ENCODE data around the gene OGDH.
"Not testable (repeated sequence)": the region's sequence is repeated elsewhere in the genome, so short reads cannot be mapped to it uniquely, and the experiment has no call there.

The OGDH gene

GRCh38 chr7:44673771-44674170 is 67.3 kb downstream of the OGDH start:
- no peak for DNase-seq

GRCh38 chr7:44674381-44674780 is 68.0 kb downstream of the OGDH start:
- DNase-seq = no peak

DNA sequence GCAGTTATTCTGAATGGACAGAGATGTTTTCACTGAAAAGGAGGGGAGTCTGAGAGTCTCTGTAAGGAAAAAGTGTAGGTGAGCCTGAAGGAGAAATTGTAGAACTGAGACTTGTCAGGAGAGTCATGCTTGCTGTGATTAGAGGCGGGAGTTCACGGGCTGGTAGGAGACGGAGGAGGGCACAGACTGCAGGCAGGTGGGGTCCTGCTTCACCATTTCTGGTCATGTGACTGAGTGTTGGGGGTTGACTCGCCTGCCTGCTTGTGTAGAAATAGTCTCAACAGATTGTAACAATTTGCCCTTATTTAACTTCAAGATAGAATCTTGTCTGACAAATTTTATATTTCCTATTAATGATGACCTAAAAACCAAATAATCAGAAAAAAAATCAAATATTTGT is 70.3 kb downstream of the OGDH start:
- DNase-seq = no peak

GRCh38 chr7:44678101-44678470 is 71.7 kb downstream of the OGDH start:
- no peak for DNase-seq

- no peak for DNase-seq
Observed at GRCh38 chr7:44678471-44679179, 72.2 kb downstream of the OGDH start.

DNA sequence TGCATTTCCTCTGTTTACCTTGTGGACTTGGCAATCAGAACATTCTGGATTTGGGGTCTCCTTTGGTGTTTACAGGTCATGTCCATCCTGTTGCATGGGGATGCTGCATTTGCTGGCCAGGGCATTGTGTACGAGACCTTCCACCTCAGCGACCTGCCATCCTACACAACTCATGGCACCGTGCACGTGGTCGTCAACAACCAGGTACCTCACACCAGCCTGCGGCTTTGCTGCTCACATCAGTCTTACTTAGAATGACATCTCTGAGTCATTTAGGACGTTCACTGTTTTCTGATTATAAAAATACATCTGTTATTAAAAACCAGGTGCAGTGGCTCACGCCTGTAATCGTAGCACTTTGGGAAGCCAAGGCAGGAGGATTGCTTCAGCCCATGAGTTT is 75.2 kb downstream of the OGDH start:
- no peak for DNase-seq

DNA sequence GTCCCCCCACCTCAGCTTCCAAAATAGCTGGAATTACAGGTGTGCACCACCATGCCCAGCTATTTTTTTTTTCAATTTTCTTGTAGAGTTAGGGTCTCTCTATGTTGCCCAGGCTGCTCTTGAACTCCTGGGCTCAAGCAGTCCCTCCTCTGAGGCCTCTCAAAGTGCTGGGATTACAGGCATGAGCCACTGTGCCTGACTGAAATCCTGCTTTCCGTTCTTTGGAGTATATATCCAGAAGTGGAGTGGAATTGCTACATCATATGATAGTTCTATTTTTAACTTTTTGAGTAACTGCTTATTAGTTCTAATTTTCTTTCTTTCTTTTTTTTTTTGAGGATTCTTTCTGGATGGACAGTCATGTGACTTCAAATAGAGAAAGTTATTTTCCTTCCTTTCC is 79.3 kb downstream of the OGDH start:
- DNase-seq = no peak

- no peak for DNase-seq
Observed at GRCh38 chr7:44689427-44689826, 83.0 kb downstream of the OGDH start.

DNA sequence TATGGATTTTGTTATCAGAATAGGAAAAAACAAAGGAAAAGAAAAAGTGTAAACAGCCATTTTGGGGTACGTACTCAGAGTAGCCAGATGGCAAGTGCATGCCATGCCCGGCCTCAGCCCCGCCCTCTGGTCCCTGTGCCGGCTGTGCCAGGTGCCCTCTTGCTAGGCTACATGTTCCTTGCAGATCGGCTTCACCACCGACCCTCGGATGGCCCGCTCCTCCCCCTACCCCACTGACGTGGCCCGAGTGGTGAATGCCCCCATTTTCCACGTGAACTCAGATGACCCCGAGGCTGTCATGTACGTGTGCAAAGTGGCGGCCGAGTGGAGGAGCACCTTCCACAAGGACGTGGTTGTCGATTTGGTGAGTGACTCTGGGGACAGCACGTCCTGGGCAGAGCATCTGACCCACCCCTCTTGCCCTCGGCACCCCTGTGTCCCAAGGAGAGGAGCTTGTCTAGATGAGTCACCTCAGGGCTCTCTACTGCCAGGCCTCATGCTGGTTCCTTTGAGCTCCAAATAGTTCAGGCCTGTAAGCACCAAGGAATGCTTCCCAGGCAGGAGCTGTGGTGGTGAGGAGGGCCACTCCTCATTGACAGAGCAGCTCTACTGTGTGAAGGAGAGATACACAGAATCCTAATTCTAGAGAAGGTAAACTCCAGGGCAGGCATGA is 87.3 kb downstream of the OGDH start:
- DNase-seq = no peak

GRCh38 chr7:44694326-44694725 is 87.9 kb downstream of the OGDH start:
- no peak for DNase-seq

- no peak for DNase-seq
Observed at GRCh38 chr7:44694766-44695165, 88.3 kb downstream of the OGDH start.

DNA sequence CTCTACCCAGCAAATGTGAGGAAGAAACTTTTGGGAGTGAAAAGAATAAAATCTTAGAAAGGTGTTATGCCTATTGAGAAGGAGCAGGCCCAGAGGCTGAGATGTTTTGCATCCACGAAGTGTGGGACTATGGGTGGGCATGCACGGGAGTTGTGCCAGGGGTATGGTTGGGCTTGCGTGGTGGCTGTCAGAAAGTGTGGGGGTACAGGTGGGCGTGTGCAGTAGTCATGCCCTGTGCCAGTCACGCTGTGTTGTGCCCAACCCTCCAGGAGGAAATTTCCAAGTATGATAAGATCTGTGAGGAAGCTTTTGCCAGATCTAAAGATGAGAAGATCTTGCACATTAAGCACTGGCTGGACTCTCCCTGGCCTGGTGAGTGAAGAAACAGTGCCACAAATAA is 89.3 kb downstream of the OGDH start:
- no peak for DNase-seq

GRCh38 chr7:44696728-44697127 is 90.3 kb downstream of the OGDH start:
- no peak for DNase-seq

DNA sequence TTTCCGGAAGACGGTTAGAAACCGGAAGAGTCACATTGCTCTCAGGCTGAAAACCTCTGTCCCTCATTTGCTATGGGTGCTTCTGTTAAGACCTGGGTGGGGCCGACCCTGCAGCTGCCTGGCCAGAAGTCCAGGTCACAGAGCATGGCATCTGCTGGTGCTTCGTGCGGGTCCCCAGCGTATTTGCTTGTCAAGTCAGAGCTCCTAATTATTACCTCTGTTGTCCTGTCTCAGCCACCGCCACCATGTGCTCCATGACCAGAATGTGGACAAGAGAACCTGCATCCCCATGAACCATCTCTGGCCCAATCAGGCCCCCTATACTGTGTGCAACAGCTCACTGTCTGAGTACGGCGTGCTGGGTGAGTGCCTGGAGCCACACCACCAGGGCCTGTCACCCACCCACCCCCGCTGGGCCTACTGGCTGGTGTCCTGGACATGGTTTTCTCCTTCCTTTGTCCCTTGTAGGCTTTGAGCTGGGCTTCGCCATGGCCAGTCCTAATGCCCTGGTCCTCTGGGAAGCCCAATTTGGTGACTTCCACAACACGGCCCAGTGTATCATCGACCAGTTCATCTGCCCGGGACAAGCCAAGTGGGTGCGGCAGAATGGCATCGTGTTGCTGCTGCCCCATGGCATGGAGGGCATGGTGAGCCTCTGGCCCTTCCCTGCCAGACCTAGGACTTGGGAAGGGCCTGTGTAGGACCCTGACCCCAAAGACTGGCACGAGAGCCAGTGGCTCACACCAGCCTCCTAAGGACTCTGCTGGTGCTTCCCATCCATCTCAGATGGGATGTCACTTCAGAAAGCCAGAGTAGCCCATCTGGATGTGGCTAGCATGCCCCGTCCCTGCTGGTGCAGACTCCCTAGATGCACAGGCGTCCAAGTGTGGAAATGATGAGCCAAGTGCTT is 91.0 kb downstream of the OGDH start:
- DNase-seq = no peak

DNA sequence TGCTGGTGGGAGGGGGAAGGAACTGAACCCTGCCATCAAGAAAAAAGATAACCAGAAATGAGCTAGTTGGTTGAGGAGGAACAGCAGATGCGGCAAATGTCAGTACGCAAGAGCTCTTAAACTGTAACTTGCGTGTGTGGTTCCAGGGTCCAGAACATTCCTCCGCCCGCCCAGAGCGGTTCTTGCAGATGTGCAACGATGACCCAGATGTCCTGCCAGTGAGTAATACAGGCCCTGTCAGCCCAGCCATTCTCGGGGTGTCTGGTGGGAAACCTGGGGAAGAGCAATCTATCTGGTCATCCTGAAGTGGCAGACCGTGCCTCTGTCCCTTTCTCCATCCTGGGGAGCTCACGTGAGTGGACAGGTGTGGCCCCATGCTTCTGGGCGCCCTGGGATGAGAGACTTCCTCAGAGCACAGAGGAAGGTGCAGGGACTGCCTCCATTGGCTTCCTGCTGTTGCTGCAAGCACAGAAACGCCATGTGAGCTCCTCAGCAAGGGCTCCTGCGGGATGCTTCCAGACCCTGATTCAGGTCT is 91.7 kb downstream of the OGDH start:
- no peak for DNase-seq

DNA sequence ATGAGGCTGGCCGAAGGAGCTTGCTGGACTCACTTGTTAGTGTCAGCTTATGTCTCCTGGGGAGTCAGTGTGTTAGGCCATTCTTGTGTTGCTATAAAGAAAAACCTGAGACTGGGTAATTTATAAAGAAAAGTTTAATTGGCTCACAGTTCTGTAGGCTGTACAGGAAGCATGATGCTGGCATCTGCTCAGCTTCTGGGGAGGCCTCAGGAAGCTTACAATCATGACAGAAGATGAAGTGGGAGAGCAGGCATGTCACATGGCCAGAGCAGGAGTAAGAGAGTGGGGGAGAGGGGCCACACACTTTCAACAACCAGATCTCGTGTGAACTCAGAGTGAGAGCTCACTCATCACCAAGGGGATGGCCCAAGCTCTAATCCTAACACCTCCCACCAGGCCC is 93.2 kb downstream of the OGDH start:
- not testable (repeated sequence) for DNase-seq

DNA sequence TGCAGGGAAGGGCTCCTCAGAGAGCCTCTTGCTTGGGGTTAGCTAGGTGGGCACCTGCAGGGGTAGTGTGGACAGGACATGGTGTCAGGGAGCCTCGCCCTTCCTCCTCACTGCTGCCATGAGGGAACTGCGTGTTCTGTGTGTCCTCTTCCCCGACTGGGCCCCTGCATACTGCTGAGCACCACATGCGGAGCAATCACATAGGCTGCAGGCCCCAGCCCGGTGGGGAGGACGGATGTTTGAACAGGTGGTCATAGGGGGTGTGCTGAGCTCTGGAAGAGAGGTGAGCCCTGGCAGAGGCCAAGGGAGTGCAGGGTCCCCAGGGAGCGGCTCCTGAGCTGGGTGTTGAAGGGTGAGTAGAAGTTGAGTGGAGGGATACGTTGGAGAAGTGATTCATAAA is 93.9 kb downstream of the OGDH start:
- DNase-seq = no peak

DNA sequence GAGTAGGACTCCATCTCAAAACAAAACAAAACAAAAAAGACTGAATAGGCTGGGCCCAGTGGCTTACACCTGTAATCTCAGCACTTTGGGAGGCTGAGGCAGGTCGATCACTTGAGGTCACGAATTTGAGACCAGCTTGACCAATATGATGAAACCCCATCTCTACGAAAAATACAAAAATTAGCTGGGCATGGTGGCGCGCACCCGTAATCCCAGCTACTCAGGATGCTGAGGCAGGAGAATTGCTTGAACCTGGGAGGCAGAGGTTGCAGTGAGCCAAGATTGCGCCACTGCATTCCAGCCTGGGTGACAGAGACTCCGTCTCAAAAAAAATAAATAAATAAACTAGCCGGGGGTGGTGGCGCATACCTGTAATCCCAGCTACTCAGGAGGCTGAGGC is 97.0 kb downstream of the OGDH start:
- DNase-seq = not testable (repeated sequence)

GRCh38 chr7:44703921-44704320 is 97.5 kb downstream of the OGDH start:
- DNase-seq = no peak

DNA sequence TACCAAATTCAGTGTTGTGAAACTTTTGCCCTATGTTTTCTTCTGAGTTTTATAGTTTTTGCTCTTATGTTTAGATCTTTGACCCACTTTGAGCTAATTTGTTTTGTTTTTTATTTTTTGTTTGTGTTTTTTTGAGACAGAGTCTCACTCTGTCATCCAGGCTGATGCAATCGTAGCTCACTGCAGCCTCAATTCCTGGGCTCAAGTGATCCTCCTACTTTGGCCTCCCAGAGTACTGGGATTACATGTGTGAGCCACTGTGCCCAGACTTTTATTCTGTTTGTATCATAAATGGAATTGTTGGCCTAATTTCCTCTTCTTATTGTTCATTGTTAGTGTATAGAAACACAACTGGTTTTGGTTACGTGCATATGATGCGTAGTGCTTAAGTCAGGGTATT is 99.0 kb downstream of the OGDH start:
- no peak for DNase-seq

DNA sequence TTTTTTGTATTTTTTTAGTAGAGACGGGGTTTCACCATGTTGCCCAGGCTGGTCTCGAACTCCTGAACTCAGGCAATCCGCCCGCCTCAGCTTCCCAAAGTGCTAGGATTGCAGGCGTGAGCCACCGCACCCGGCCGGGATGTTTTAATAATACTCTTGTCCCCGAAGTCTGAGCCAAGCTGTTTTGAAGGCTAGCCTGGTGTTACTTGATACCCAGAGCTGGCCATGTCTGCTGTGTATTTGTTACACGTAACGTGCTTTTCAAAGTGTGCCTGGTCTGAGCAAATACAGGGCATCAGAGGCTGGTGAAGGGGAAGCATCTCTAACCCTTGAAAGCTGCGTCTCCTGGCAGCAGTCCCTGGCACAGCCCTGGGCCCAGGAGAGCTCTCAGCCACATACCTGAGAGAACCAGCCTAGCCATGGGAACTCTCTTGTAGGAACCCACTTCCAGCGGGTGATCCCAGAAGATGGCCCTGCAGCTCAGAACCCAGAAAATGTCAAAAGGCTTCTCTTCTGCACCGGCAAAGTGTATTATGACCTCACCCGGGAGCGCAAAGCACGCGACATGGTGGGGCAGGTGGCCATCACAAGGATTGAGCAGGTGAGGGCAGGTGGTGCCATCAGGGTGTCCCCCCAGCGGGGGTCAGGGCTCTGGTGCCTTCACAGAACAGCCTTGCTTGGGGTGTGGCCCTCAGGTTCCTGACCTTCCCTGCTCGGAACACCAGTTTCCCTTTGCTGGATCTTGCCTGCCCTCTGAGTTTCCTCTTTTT is 100.5 kb downstream of the OGDH start:
- no peak for DNase-seq

GRCh38 chr7:44707558-44708230 is 101.3 kb downstream of the OGDH start:
- no peak for DNase-seq
